Activated effector memory CD4-positive, alpha-beta T cell treated with Interleukin-2 at 50 U/mL for 16 hours (primary cell): ENCODE data around the gene AIDA.
A peak's percentile ranks its signal among the peaks of the same experiment; 100 is the strongest.
"Not testable (repeated sequence)": the region's sequence is repeated elsewhere in the genome, so short reads cannot be mapped to it uniquely, and the experiment has no call there.

Experiments used
- DNase-seq: peaks from one replicate; pipeline ENCODE4 v3.0.0-alpha.2; 2020

The AIDA gene

GRCh38 chr1:222711319-222712252, 705 bp downstream of the AIDA start:
- DNase-seq: peak; percentile 55

GRCh38 chr1:222709700-222710153, 2.6 kb downstream of the AIDA start:
- no peak for DNase-seq

GRCh38 chr1:222706815-222707214, 5.5 kb downstream of the AIDA start:
- no peak for DNase-seq

GRCh38 chr1:222704260-222704659, 8.0 kb downstream of the AIDA start:
- DNase-seq: no peak

GRCh38 chr1:222702210-222702609, 10.1 kb downstream of the AIDA start:
- no peak for DNase-seq

- no peak for DNase-seq
Measured at GRCh38 chr1:222697826-222698225, 14.5 kb downstream of the AIDA start.

- DNase-seq: no peak
Measured at GRCh38 chr1:222697203-222697602, 15.1 kb downstream of the AIDA start.

- no peak for DNase-seq
Measured at GRCh38 chr1:222696741-222697140, 15.6 kb downstream of the AIDA start.

- DNase-seq: no peak
Measured at GRCh38 chr1:222694927-222695326, 17.4 kb downstream of the AIDA start.

GRCh38 chr1:222691016-222691415, 21.3 kb downstream of the AIDA start:
- no peak for DNase-seq

GRCh38 chr1:222680080-222680479, 32.2 kb downstream of the AIDA start:
- no peak for DNase-seq

- no peak for DNase-seq
Measured at GRCh38 chr1:222670110-222670509, 42.2 kb downstream of the AIDA start.

- not testable (repeated sequence) for DNase-seq
Measured at GRCh38 chr1:222669107-222669506, 43.2 kb downstream of the AIDA start.

GRCh38 chr1:222668184-222668583, 44.1 kb downstream of the AIDA start:
- not testable (repeated sequence) for DNase-seq

GRCh38 chr1:222665964-222666363, 46.3 kb downstream of the AIDA start:
- no peak for DNase-seq

GRCh38 chr1:222663431-222663934, 48.8 kb downstream of the AIDA start:
- DNase-seq: no peak

- no peak for DNase-seq
Measured at GRCh38 chr1:222657899-222658298, 54.4 kb downstream of the AIDA start.

GRCh38 chr1:222656391-222657155, 55.7 kb downstream of the AIDA start:
- no peak for DNase-seq

- DNase-seq: peak; percentile 57
Measured at GRCh38 chr1:222654849-222655248, 57.4 kb downstream of the AIDA start.

GRCh38 chr1:222653178-222653827, 59.0 kb downstream of the AIDA start:
- no peak for DNase-seq

GRCh38 chr1:222652676-222653075, 59.6 kb downstream of the AIDA start:
- no peak for DNase-seq

- DNase-seq: peak; percentile 2
Measured at GRCh38 chr1:222644636-222644980, 67.7 kb downstream of the AIDA start.
